HepG2 (cell line): ENCODE data around the gene ZFHX3. TPM values are rescaled to one million over a fixed set of nuclear protein-coding genes. Genes with fewer than 3 reads are reported as not detected.

ENCODE experiments used
- CEBPG ChIP-seq: IDR thresholded peaks from 2 replicates; pipeline ENCODE4 v1.6.1; 2016
- EP300 ChIP-seq, 3 experiments: sonication (generic) in 1 of 3; formaldehyde crosslinking in 1 of 3; IDR thresholded peaks; 2 replicates each; pipeline versions ENCODE4 v1.5.1 to v1.6.1; 2011 to 2020; ENCODE audit warnings: low read depth in 2 of 3, low read length in 2 of 3, borderline replicate concordance in 1 of 3, improper control_type of control experiment in 1 of 3, mild to moderate bottlenecking in 1 of 3, missing genetic modification reagents in 1 of 3, moderate library complexity in 1 of 3
- GFI1 ChIP-seq: sonication (generic); formaldehyde crosslinking; IDR thresholded peaks from 2 replicates; pipeline ENCODE4 v1.5.0; 2020; ENCODE audit warnings: missing genetic modification reagents, mild to moderate bottlenecking, borderline replicate concordance
- HNF4G ChIP-seq, 2 experiments: sonication (generic) in 1 of 2; formaldehyde crosslinking in 1 of 2; IDR thresholded peaks; 2 replicates each; pipeline versions ENCODE4 v1.4.0 to v1.6.1; 2011 to 2020; ENCODE audit warnings: borderline replicate concordance in 2 of 2, low read depth in 2 of 2, mild to moderate bottlenecking in 2 of 2, low read length in 1 of 2, missing genetic modification reagents in 1 of 2, moderate library complexity in 1 of 2
- HOXA3 ChIP-seq: sonication (generic); formaldehyde crosslinking; IDR thresholded peaks from 2 replicates; pipeline ENCODE4 v1.5.0; 2020; ENCODE audit warnings: missing genetic modification reagents
- NFKB2 ChIP-seq: sonication (generic); formaldehyde crosslinking; IDR thresholded peaks from 2 replicates; pipeline ENCODE4 v1.4.0; 2020; ENCODE audit warnings: missing genetic modification reagents, borderline replicate concordance
- WIZ ChIP-seq: sonication (generic); formaldehyde crosslinking; IDR thresholded peaks from 2 replicates; pipeline ENCODE4 v1.5.1; 2020; ENCODE audit warnings: mild to moderate bottlenecking, missing genetic modification reagents
- ZBTB21 ChIP-seq: sonication (generic); formaldehyde crosslinking; IDR thresholded peaks from 2 replicates; pipeline ENCODE4 v1.4.0; 2020; ENCODE audit warnings: missing genetic modification reagents
- ZEB1 ChIP-seq: IDR thresholded peaks from 2 replicates; pipeline ENCODE4 v1.6.1; 2012; ENCODE audit warnings: mild to moderate bottlenecking, low read depth, inconsistent platforms; ENCODE audit not compliant: insufficient replicate concordance
- polyA plus RNA-seq, 8 experiments: library from polyadenylated mRNA; depleted of rRNA in 3 of 8; stranded (reverse) in 7 of 8; unstranded in 1 of 8; fragments of >200 nt; fragmentation: Illumina TruSeq in 4 of 8; extraction: Trizol in 4 of 8; gene quantifications; 2 replicates each; pipeline versions ENCODE4 v1.2.1 to v1.2.3, GENCODE V29; 2011 to 2016; ENCODE audit warnings: low read depth in 4 of 8, missing spikeins in 1 of 8, mixed read lengths in 1 of 8; ENCODE audit not compliant: insufficient read depth in 1 of 8
- total RNA-seq, 5 experiments: library from RNA; depleted of rRNA; stranded (reverse); fragments of >200 nt; fragmentation: Illumina TruSeq; extraction: Trizol; gene quantifications; 2 replicates each; pipeline ENCODE4 v1.2.3, GENCODE V29; 2016; ENCODE audit warnings: low read depth in 1 of 5
- TF ChIP-seq, protein P1 (sequence below), 2 experiments: sonication (generic) in 1 of 2; formaldehyde crosslinking in 1 of 2; IDR thresholded peaks; 2 replicates each; pipeline versions ENCODE4 v1.6.1 to v1.9.0; 2014 to 2022; ENCODE audit warnings: antibody characterized with exemption in 1 of 2, borderline replicate concordance in 1 of 2, inconsistent platforms in 1 of 2, low read depth in 1 of 2, missing genetic modification reagents in 1 of 2
- TF ChIP-seq, protein P2 (sequence below): IDR thresholded peaks from 2 replicates; pipeline ENCODE4 v1.6.1; 2016; ENCODE audit warnings: missing compliant biosample characterization, missing genetic modification reagents, borderline replicate concordance
- TF ChIP-seq, protein P3 (sequence below): sonication (generic); formaldehyde crosslinking; conservative IDR thresholded peaks from 2 replicates; pipeline ENCODE4 v1.4.0; 2020; ENCODE audit warnings: mild to moderate bottlenecking, missing genetic modification reagents, moderate library complexity
- TF ChIP-seq, protein P4 (sequence below): sonication (generic); formaldehyde crosslinking; IDR thresholded peaks from 2 replicates; pipeline ENCODE4 v1.4.0; 2020; ENCODE audit warnings: mild to moderate bottlenecking, missing genetic modification reagents

ZFHX3 gene
- total and polyA plus RNA-seq, 2 of the 13 experiments (the other 11 are each of a cell fraction or from before 2014, with no cell fraction given), result 5.0 to 6.0 TPM

DNA sequence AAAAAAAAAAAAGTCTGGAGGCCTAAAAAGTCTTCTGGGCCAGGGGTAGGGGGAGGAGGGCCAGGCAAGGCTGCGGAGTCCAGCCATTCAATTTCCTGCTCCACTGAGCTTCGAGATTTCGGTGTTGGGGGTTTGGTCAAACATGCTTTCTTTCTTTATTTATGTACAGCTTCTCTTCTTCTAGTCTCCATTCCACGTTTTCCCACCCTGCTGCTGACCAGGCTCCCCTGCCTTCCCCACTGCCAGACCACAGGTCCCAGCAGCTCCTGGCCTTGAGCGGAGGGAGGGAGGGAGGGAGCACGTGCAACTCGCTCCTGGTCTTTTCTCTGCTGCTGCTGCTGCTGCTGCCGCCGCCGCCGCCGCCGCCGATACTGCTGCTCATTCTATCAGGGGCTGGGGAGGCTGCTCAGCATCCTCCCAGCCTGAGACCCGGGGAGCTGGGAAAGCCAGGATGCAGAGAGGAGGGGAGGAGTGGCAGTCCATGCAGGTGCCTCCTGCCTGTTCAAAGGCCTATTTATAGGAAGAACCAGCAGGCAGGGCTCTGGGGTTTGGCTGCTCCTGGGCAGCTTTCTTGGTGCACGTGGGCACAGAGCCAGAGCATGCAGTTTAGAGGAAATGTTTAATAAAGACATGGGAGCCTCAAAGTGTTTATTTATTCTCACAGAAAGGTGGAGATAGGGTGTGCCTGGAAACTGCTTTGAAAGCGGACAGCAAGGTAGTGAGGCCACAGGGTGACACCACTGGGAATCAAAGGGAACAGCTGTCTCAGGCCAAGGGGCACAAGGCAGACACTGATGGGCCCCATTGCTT, 23.4 kb upstream of the ZFHX3 start (continued):
- TF ChIP-seq, protein P1, sequence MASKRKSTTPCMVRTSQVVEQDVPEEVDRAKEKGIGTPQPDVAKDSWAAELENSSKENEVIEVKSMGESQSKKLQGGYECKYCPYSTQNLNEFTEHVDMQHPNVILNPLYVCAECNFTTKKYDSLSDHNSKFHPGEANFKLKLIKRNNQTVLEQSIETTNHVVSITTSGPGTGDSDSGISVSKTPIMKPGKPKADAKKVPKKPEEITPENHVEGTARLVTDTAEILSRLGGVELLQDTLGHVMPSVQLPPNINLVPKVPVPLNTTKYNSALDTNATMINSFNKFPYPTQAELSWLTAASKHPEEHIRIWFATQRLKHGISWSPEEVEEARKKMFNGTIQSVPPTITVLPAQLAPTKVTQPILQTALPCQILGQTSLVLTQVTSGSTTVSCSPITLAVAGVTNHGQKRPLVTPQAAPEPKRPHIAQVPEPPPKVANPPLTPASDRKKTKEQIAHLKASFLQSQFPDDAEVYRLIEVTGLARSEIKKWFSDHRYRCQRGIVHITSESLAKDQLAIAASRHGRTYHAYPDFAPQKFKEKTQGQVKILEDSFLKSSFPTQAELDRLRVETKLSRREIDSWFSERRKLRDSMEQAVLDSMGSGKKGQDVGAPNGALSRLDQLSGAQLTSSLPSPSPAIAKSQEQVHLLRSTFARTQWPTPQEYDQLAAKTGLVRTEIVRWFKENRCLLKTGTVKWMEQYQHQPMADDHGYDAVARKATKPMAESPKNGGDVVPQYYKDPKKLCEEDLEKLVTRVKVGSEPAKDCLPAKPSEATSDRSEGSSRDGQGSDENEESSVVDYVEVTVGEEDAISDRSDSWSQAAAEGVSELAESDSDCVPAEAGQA (IDR thresholded peaks at IDR 0.05; ENCODE audit: low read depth), result no peak
- TF ChIP-seq, protein P1 (CRISPR knock-in tag; IDR thresholded peaks at IDR 0.05; ENCODE audit: borderline replicate concordance), result no peak
- TF ChIP-seq GFI1 (CRISPR knock-in tag), result no peak
- TF ChIP-seq, protein P2, sequence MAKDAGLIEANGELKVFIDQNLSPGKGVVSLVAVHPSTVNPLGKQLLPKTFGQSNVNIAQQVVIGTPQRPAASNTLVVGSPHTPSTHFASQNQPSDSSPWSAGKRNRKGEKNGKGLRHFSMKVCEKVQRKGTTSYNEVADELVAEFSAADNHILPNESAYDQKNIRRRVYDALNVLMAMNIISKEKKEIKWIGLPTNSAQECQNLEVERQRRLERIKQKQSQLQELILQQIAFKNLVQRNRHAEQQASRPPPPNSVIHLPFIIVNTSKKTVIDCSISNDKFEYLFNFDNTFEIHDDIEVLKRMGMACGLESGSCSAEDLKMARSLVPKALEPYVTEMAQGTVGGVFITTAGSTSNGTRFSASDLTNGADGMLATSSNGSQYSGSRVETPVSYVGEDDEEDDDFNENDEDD, result peak; percentile 93
- peak; percentile 2; the same call in 1 of the 2 replicates for TF ChIP-seq CEBPG (CRISPR knock-in tag)
- TF ChIP-seq, protein P3, sequence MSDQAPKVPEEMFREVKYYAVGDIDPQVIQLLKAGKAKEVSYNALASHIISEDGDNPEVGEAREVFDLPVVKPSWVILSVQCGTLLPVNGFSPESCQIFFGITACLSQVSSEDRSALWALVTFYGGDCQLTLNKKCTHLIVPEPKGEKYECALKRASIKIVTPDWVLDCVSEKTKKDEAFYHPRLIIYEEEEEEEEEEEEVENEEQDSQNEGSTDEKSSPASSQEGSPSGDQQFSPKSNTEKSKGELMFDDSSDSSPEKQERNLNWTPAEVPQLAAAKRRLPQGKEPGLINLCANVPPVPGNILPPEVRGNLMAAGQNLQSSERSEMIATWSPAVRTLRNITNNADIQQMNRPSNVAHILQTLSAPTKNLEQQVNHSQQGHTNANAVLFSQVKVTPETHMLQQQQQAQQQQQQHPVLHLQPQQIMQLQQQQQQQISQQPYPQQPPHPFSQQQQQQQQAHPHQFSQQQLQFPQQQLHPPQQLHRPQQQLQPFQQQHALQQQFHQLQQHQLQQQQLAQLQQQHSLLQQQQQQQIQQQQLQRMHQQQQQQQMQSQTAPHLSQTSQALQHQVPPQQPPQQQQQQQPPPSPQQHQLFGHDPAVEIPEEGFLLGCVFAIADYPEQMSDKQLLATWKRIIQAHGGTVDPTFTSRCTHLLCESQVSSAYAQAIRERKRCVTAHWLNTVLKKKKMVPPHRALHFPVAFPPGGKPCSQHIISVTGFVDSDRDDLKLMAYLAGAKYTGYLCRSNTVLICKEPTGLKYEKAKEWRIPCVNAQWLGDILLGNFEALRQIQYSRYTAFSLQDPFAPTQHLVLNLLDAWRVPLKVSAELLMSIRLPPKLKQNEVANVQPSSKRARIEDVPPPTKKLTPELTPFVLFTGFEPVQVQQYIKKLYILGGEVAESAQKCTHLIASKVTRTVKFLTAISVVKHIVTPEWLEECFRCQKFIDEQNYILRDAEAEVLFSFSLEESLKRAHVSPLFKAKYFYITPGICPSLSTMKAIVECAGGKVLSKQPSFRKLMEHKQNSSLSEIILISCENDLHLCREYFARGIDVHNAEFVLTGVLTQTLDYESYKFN, result peak; percentile 39; the same call in 1 of the 2 replicates
- TF ChIP-seq EP300 (IDR thresholded peaks at IDR 0.05; ENCODE audit: low read depth in 2 of 2, low read length in 2 of 2), result no peak
- TF ChIP-seq EP300 (CRISPR knock-in tag; IDR thresholded peaks at IDR 0.05; ENCODE audit: borderline replicate concordance), result no peak
- TF ChIP-seq WIZ (CRISPR knock-in tag), result no peak; the same call in 1 of the 2 replicates
- TF ChIP-seq HOXA3 (CRISPR knock-in tag), result no peak; the same call in 1 of the 2 replicates
- no peak for TF ChIP-seq HNF4G (IDR thresholded peaks at IDR 0.05; ENCODE audit: borderline replicate concordance, low read depth, low read length)
- TF ChIP-seq HNF4G (CRISPR knock-in tag; IDR thresholded peaks at IDR 0.05; ENCODE audit: borderline replicate concordance, low read depth), result no peak
- peak; percentile 97 for TF ChIP-seq NFKB2 (CRISPR knock-in tag)
- TF ChIP-seq, protein P4, sequence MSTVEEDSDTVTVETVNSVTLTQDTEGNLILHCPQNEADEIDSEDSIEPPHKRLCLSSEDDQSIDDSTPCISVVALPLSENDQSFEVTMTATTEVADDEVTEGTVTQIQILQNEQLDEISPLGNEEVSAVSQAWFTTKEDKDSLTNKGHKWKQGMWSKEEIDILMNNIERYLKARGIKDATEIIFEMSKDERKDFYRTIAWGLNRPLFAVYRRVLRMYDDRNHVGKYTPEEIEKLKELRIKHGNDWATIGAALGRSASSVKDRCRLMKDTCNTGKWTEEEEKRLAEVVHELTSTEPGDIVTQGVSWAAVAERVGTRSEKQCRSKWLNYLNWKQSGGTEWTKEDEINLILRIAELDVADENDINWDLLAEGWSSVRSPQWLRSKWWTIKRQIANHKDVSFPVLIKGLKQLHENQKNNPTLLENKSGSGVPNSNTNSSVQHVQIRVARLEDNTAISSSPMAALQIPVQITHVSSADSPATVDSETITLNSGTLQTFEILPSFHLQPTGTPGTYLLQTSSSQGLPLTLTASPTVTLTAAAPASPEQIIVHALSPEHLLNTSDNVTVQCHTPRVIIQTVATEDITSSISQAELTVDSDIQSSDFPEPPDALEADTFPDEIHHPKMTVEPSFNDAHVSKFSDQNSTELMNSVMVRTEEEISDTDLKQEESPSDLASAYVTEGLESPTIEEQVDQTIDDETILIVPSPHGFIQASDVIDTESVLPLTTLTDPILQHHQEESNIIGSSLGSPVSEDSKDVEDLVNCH (CRISPR knock-in tag), result no peak
- TF ChIP-seq ZBTB21 (CRISPR knock-in tag), result 0 out of 2 replicates have a peak, but pooled peaks have one; percentile 22
- no peak for TF ChIP-seq ZEB1
